GM19395 (cell line): ENCODE measurements around the gene UPP2.
A peak's percentile ranks its signal among the peaks of the same experiment; 100 is the strongest.

ENCODE experiments used
- ATAC-seq: cut with Tn5 transposase; IDR thresholded peaks from one replicate; pipeline ENCODE4 v1.9.1; 2021; ENCODE audit warnings: mild to moderate bottlenecking, moderate library complexity; ENCODE audit not compliant: unreplicated experiment

UPP2 gene

DNA sequence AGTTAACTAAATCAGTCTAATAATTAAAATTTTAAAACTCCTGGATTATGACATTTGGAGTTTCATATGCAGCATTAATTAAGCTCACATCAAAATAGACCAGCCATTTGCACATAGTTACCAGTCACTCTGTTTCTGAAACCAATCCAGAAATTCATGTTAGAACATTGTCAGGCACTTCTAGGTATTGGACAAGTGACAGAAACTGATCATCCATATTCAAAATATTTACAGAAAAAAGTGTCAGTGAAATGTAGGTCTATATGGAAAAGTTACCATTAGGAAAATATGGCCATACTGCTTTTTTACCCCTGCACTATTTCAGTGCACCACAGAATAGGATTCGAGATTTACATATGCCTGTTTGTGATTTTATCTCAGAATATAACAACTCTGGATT is 33.4 kb downstream of the UPP2 start:
- ATAC-seq = no peak

DNA sequence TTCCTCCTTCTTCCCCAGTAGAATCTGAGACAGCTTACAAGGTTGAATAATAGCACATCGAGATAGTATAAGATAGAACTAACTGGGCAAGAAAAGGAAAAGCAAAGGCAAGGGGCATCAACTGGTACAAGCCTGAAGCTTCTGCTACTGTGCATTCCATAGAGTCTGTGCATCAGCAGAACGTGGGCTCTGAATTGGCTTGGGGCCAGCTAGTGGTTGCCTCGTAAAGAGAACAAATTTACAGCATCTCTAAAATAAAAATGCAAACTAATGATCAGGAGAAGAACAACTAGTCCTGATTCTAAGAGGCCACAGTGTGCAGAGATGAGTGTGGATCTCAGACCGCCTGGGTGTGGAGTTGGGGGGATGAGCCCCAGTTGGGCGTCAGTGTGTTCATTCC is 36.6 kb downstream of the UPP2 start:
- no peak for ATAC-seq

DNA sequence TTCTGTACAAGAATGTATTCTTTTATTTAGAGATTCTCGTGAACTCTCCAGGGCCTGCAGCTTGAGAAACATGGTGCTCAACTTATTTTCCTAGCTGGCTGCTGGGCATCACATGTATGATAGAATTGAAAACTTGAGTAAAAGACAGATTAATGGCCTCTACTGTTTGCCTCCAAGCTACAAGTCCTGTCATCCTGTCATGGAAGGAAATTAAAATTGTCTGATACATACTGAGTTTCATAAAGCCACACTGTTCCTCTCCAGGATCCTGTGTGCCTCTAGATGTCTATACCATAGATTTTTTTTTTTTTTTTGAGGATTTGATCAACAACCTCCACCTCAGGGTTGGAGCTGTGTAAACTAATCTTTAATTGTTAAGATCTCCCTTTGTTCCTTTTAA is 38.5 kb downstream of the UPP2 start:
- ATAC-seq = no peak

DNA sequence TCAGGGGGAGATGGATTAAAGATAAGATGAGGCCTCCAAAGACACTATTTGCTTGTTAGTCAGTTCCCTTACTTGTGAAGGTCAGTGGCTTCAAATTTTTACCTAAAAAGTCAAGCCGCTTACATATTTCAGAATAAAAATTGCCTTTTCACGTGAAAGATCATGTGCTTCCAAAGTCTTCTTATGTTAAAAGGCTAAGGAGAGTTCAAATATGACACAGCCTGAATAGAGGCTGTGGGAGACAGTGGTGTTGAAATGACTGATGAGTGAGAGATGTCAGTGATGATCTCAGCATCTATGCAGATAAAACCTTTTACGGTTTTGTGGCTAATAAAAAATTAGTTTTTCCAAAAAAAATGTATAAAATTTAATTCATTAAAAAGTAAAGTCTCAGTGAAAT is 40.5 kb downstream of the UPP2 start:
- ATAC-seq = no peak

DNA sequence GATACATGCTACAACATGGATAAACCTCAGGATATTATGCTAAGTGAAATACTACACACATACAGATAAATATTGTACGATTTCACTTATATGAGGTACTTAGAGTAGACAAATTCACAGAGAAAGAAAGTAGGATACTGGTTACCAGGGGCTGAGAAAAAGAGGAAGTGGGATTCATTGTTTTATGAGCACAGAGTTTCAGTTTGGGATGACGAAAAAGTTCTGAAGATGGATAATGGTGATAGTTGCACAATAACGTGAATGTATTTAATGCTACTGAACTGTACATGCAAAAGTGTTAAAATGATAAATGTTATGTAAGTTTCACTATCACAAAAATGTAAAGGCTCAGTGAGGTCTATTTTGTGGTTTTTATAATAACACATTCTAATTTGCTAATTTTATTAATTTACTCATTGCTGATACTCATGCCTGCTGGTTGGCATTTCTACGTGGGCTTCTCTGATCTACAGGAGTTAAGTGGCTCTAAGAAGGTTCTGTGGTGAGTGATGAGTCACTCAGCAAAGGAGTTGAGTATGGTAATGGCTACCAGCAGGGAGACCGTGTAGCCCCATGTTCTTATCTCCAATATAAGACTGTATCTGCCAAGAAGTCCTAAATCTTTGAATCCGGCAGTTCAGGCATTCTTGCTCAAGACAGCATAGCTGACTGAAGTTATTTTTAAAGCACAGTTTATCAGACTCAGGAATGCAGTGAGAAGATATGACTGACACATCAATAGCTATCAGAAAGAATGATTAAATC is 41.1 kb downstream of the UPP2 start:
- no peak for ATAC-seq

DNA sequence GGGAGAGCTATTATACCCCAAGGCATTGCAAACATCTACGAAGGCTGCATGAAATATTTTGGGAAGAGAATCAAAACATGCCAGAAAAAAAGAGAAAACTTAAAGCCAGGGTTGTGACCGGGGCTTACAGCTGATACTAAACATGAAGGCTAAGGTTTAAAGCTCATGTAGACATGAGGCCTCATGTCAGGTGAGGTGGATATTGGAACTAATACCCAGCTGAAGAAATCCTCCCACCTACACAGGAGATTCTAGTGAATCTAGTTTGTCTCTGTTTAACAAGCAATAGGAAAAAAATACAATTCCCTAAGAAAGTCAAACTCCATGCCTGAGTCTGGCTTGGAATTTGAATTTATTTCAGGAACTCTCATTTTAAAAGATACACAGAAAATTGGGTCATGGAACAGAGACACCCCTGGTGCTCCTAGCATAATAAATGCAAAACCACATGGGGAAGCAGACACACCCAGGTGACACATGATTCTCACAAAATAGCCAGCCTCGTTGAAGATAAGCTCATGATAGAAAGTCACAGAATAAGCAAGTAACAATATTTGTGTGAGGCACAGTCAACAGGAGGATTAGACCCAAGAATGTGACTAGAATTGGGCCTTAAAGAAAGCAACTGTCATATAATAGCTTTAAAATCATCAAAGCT is 42.2 kb downstream of the UPP2 start:
- no peak for ATAC-seq

DNA sequence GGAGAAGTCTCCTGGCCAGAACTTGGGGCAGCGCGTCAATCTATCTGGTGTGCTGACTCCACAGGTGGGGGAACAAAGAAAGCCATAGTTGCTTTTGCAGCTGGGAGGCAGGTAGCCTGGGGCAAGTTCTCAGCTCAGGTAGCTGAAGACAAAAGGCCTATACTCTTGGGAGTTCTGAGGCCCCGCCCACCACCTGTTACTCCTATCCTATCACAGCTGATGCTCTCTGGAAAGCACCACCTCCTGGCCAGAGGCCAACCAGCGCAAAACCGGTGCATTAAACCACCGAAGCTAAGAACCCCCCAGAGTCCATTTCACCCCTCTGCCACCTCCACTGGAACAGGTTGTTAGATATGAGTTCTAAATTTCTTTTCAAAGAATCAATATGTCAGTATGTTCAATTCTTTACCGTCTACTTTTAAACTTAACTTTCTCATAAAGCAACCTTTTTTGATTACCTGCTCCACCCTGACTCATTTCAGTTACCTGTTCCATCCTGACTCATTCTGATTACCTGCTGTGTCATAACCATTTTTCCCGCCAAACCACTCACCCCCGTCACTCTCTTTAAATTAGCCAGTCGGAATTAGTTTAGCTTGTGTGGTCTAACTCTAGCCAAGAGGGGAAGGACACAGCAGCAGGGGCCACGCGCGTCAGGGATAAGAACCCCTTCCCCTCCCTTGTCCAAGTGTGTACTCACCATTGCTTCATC is 43.4 kb downstream of the UPP2 start:
- no peak for ATAC-seq

DNA sequence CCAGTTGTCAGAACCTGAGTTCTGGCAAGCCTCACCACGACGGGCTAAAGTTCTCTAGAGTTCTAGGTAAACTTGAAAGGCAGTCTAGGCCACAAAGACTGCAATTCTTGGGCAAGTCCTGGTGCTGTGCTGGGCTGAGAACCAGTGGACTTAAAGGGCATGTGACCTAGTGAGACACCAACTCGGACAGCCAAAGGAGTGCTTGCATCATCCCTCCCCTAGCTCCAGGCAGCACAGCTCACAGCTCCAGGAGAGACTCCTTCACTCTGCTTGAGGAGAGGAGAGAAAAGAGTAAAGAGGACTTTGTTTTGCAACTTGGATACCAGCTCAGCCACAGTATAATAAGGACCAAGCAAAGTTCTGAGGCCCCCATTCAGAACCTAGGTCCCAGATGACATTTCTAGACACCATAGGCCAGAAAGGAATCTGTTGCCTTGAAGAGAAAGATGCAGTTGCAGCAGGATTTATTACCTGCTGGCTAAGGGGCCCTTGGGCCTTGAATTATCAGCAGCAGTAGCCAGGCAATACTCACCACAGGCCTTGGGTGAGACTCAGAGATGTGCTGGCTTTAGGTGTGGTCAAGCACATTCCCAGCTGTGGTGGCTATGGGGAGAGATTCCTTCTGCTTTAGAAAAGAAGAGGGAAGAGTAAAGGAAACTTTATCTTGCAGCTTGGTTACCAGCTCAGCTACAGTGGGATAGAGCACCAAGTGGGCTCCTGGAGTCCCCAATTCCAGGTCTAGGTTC is 51.8 kb downstream of the UPP2 start:
- ATAC-seq = no peak

DNA sequence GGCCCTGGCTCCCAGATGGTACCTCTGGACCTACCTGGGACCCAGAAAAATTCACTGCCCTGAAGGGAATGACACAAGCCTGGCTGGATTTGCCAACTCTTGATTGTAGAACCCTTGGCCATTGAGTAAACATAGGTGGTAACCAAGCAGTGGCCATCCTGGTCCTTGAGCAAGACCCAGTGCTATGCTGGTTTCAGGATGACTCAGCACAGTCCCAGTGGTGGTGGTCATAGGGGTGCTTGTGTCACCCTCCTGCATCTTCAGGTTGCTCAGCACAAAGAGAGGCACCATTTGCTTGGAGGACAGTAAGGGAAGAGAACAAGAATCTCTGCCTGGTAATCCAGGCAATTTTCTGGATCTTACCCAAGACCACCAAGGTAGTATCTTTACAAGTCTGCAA is 52.9 kb downstream of the UPP2 start:
- no peak for ATAC-seq

DNA sequence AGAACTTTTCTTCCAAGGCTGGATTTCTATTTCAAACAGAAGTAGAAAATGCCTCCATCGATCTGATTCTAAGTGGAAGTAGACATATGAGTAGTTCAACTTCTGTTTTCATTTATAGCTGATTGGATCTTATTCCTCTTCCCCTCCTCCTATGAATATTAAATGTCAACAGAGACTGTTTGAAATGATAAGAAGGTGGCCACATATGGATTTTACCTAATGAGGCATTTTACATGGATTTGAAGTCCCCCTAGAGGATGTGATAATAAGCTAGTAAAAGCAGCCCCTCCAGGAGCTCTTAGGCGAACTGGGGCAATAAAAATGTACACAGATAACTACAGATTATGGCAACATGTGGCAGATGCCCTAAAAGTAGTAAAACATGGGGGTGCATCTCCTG is 71.0 kb downstream of the UPP2 start:
- no peak for ATAC-seq

DNA sequence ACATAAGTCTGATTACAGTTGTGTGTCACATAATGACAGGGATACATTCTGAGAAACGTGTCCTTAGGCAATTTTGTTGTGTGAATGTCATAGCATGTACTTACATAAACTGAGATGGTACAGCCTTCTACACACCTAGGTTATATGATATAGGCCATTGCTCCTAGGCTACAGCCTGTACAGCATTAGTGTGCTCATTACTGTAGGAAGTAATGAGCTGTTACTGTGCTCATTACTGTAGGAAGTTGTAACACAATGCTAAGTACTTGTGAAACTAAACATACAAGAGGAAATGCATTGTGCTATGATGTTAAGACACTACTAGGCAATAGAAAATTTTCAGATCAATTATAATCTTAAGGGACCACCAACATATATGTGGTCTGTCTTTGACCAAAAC is 72.8 kb downstream of the UPP2 start:
- ATAC-seq = no peak

DNA sequence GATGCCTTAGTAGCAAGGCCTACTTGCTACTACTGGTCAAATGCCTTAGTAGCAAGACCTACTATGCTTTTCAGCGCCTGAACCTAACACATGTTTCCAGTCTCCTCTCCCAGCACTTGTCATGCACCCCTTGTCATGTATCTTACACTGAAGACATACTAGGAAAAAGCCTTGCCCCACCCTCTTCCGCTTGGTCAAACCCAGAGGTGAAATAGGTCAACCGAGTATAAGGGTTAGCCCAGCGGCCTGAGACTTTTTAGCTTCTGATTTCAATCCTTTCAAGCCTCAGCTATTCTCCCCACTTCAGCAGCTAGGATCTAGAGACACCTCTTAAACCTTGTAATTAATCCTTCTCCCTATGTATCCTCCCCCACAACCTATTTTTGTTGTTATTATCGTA is 73.3 kb downstream of the UPP2 start:
- ATAC-seq = no peak

DNA sequence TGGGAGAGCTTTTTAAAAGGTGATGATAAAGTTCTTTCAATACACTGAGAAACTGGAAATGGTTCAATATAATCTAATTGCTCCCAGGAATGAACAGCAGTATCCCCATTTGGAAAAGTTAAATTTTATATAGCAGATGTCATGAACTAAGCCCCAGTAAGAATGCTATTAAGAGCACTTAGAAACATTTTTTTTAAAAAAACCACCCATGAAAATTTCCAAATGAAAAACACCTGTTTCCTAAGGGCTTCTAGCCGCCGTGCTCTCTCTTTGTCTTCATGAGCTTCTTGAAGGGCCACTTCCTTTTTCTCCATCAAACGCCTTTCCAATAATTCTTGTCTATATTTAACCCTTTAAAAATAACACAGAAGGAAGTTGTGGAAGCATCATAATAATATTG is 77.0 kb downstream of the UPP2 start:
- no peak for ATAC-seq

DNA sequence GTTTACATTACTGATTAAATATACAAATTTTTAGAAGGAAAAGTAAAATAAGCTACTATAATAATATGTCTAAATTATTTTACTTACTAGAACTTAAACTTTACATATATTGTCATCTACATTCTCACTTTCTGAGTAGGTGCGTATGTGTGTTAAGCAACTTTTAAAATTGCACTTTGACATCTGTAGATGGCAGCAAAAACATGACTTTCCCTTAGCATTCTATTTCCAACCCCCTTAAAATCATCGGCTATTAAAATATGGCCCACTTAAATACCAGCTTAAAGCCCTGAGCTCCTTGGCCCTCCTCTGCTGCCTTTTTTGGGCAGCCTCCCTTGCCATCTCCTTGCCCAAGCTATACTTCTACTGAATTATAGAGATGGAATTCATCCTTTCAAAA is 78.0 kb downstream of the UPP2 start:
- ATAC-seq = peak; percentile 69

DNA sequence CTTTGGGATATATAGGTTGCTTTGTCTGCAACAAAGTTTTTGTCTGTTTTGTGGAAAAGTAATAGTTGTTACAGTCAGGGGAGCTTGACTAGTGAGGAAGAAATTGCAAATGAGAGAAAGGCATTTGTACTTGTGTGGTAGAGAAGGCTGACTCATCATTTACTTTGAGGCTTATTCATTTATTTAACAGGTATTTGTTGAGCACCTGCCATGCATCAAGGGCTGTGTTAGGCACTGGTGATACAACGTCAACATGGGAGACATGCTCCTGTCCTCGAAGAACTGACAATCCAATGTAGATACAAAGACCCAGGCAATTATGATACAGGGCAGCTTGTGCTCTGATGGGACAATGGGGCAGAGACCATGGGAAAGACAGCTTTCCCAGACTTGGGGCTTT is 79.5 kb downstream of the UPP2 start:
- ATAC-seq = no peak

DNA sequence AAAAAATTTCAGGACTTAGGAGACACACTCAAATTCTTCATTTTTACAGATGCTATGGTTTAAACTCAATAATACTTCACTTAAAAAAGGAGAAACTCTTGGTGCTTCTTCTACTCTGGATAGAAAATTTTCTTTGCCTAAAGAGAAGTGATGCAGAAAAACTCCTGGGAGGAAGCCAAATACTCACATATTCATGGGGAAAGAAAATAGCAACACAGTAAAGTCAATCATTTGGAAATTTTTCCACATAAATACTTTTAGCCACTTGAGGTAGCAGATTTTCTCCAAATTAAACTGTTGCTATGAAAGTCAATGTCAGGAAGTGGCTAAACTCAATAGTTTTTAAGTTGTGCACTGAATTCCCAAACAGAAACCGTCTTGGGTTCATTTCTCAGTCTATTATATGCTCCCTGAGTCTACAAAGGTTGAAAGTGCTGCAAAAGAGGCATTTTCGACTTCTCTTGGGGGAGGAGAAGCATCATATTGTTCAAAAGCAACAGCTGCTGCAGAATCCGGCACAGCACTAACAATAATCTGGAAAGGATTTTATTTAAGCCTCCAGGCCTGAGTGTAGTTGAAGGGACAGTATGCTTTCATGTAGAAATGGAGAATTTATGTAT is 81.1 kb downstream of the UPP2 start:
- no peak for ATAC-seq

DNA sequence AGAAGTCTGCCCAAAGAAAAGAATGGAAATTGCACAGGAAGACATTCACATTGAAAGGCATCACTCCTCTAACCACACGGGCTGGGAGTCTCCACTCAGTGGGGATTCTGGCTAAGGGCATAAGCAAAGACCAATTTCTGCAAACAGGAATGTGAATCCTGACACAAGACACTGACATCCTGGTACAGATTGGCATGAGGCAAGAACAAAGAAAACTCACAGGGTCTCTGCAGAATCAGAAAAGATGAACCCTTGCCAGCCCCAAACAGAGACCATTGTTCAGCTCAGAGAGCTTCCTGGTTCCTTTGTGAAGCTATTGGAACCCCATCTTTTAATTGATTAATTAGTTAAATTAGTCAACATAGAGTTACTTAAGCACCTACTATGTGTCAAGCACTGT is 82.3 kb downstream of the UPP2 start:
- ATAC-seq = no peak

DNA sequence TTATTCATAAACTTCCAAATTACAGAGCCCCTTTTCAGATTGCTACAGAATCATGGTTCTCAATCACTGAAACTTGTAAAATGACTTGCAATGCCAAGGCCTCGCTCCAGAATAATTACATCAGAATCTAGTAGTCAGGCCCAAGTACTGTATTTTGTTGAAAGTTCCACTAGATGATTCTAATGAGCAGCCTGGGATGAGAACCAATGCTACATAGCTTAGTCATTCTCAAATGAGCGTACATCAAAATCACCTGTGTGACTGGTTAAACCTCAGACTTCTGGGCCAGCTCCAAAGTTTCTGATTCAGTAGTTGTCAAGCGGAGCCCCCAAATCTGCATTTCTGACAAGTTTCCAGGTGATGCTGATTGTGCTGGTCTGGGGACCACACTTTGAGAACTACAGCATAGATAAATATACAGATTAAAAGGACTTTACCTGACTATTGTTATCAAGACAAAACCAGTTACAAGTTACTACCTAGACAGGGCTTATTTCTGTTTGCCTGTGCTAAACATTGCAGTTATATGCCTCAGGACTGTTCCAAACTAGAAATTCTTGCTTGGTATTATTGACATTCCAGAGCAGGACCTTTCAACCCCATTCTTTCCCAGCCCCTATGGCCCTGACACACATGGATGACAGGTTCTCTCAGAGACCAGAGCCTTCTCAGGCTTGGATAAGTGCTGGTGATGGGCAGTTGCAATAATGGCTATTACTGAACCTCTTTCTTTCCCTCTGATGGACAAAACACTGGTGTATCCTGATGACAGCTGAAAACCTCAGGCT is 83.1 kb downstream of the UPP2 start:
- no peak for ATAC-seq
